BLaER1 treated with 17β-estradiol and CSF1 and Interleukin-3, amounts not matched to agents 10 nM and 100 nM (cell line): ENCODE measurements around the gene NAPA.
A peak's percentile ranks its signal among the peaks of the same experiment; 100 is the strongest.

Experiments used
- H3K27ac ChIP-seq, 11 experiments: shearing (Covaris generic); formaldehyde crosslinking; 2 replicates each; pipeline ENCODE4 v1.8.1; 2022
- H3K27me3 ChIP-seq, 11 experiments: shearing (Covaris generic); formaldehyde crosslinking; 2 replicates each; pipeline ENCODE4 v1.8.1; 2022
- H3K36me3 ChIP-seq, 11 experiments: shearing (Covaris generic); formaldehyde crosslinking; 2 replicates each; pipeline ENCODE4 v1.8.1; 2022
- H3K4me1 ChIP-seq, 10 experiments: shearing (Covaris generic); formaldehyde crosslinking; 2 replicates each; pipeline ENCODE4 v1.8.1; 2022
- H3K4me2 ChIP-seq, 11 experiments: shearing (Covaris generic); formaldehyde crosslinking; 2 replicates each; pipeline ENCODE4 v1.8.1; 2022
- H3K4me3 ChIP-seq, 10 experiments: shearing (Covaris generic); formaldehyde crosslinking; 2 replicates each; pipeline ENCODE4 v1.8.1; 2022
- H3K9ac ChIP-seq, 11 experiments: shearing (Covaris generic); formaldehyde crosslinking; 2 replicates each; pipeline ENCODE4 v1.8.1; 2022
- H3K9me3 ChIP-seq, 11 experiments: shearing (Covaris generic); formaldehyde crosslinking; replicated peaks in 1 of 11; 2 replicates each; pipeline ENCODE4 v1.8.1; 2022
- H4K20me1 ChIP-seq, 11 experiments: shearing (Covaris generic); formaldehyde crosslinking; 2 replicates each; pipeline ENCODE4 v1.8.1; 2022
- Cebpa-rat ChIP-seq, 11 experiments: shearing (Covaris generic); IDR thresholded peaks; 2 replicates each; pipeline ENCODE4 v1.8.1; 2022

NAPA gene

DNA sequence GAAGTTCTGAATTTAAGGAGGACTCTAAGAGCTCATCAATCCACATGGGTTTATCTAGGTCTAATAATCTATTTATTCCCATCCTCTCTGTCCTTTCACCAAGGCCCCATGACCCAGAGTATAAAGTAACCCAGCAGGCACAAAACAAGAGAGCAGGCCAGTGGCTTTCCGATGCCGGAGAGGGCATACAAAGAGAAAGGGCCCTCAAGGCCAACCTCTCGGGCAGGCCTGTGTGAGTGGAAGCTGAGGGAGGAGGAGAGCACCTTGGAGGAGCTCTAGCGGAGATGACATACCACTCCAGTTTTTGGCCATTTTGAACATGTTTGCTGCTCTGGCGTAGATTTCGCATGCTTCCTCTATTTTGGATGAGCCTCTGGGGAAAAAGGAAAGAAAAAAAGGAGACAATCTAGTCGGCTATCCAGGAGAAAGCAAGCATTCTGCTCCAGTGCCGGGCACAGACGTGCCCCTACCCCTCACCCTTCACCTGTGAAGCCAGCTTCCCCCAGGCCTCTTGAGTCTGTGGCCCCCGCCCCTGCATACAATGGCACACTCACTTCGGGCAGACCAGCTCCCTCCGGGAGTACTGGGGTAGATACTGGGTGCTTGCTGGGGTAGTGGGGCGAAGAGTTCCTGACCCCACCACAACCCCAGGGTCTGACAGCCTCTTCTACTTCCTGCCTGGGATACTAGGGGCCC, 11.6 kb downstream of the NAPA start:
- Histone ChIP-seq H3K36me3 (peaks cover 39 to 92% (median 71%) of the 10 kb centered on the region in 11 experiments), H3K4me3 (no peak overlapping the region), H3K27ac (no peak overlapping the region)

DNA sequence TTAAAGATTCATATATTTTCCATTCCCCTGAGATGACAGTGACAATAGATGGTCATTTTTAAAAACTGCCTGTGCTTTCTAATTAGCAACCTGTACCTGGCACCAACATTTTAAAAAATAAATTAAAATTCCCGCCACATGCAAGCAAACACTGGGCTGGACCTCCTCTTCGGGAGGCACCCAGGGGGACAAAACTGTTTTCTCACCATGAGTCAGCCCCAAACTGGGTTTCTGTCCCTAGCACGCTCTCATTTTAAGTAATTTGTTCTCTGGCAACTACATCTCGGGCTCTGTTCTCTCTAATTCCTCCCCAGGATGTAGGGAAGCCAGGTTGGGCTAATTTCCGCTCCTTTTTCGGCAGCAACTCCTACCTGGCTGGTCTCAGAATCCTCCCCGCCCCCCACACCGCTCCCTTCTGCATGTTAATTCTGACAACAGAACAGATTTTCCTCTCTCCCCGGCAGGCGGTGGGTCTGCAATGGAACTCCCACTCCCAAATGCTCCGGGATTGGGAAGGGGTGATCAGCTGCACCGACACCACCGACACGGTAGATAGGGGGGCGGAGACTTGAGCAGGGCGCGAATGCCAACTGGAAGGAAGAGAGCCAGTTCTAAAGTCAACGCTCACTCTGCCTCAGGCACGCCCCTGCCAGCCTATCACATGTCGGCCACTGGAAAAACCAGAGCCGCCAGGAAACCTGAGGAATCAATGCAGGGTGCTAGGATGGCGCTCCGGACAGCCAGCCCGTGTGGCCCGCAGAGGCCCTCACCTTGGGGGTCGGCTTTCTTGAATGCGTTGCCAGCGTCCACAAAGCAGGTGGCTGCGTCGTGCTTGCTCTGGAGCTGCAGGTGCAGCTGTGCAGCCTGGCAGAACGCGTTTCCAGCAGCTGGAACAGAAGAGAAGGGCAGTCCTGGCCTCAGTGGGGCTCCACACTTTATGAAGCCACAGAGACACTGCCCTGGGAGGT, 14.7 kb downstream of the NAPA start:
- peaks cover 74 to 100% (median 94%) of the 10 kb centered on the region in 11 experiments for H4K20me1 ChIP-seq
- no peak overlapping the region for H3K4me3 ChIP-seq
- TF ChIP-seq Cebpa-rat (IDR thresholded peaks at IDR 0.05), result no peak
- H3K9me3 ChIP-seq, result no peaks in the 10 kb centered on the region
- no peak overlapping the region for H3K27ac ChIP-seq
- H3K27me3 ChIP-seq, result no peaks in the 10 kb centered on the region
- peaks cover 0 to 32% (median 30%) of the 10 kb centered on the region in 10 experiments; a peak in 16 of 20 replicates for H3K4me1 ChIP-seq
- no peak overlapping the region for H3K9ac ChIP-seq
- H3K36me3 ChIP-seq, result peaks cover 39 to 99% (median 83%) of the 10 kb centered on the region in 11 experiments
- no peak overlapping the region for H3K4me2 ChIP-seq

More for the DNA sequence above, 11.6 kb downstream of the NAPA start:
- no peak overlapping the region for H3K4me2 ChIP-seq
- H3K9me3 ChIP-seq, result no peaks in the 10 kb centered on the region
- peak overlapping the region in 1 of 11 experiments; percentile 31; a peak in 2 of 22 replicates for H3K9ac ChIP-seq
- peaks cover 15 to 19% (median 17%) of the 10 kb centered on the region in 10 experiments for H3K4me1 ChIP-seq
- H3K27me3 ChIP-seq, result no peaks in the 10 kb centered on the region
- H4K20me1 ChIP-seq, result peaks cover 74 to 100% (median 94%) of the 10 kb centered on the region in 11 experiments
- no peak for TF ChIP-seq Cebpa-rat (IDR thresholded peaks at IDR 0.05)

DNA sequence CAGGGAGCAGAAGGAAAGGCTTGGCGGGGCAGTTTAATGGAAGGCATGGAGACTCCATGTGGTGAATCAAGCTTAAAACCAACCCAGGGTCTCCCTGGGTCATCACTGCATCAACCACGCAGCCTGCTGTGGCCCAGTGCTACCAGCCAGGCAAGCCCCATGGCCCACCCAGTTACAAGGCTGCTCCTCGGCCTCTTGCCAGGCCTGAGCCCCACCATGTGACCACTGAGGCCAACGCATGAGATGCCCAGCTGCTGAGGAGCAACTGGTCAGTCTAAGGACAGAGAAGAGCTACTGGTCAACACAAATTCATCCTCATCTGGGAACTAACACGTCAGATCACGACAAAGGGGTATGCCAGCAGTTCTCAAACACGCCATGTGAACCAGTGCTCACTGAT, 15.5 kb downstream of the NAPA start:
- no peak for TF ChIP-seq Cebpa-rat (IDR thresholded peaks at IDR 0.05)
- no peak overlapping the region for H3K4me2 ChIP-seq
- H4K20me1 ChIP-seq, result peaks cover 74 to 100% (median 94%) of the 10 kb centered on the region in 11 experiments

DNA sequence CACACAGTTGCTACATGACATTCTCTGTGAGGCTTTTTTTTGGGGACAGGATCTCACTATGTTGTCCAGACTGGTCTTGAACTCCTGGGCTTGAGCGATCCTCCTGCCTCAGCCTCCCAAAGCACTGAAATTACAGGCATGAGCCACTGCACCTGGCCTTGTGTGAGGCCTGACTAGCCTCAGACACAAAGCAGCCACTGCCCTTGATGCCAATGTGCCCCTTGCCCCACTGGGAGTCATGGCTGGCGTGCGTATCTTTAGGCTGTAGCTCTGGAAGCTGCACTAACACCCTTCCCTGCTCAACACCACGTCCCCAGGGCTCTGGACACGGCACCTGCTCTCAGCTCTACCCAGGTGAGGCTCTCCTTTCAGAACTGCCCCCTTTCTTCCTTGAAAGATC, 16.3 kb downstream of the NAPA start:
- H3K36me3 ChIP-seq, result peaks cover 36 to 98% (median 77%) of the 10 kb centered on the region in 11 experiments
- peaks cover 0 to 48% (median 46%) of the 10 kb centered on the region in 10 experiments; a peak in 16 of 20 replicates for H3K4me1 ChIP-seq
- TF ChIP-seq Cebpa-rat (IDR thresholded peaks at IDR 0.05), result no peak
- peak overlapping the region in 1 of 11 experiments; percentile 7; a peak in 1 of 22 replicates for H3K9ac ChIP-seq
- H3K9me3 ChIP-seq, result no peaks in the 10 kb centered on the region
- H3K4me2 ChIP-seq, result no peak overlapping the region
- H3K27me3 ChIP-seq, result no peaks in the 10 kb centered on the region
- no peak overlapping the region for H3K27ac ChIP-seq
- no peak overlapping the region for H3K4me3 ChIP-seq
- peaks cover 66 to 100% (median 94%) of the 10 kb centered on the region in 11 experiments for H4K20me1 ChIP-seq

More for the DNA sequence above, 15.5 kb downstream of the NAPA start:
- H3K4me3 ChIP-seq, result no peak overlapping the region
- H3K4me1 ChIP-seq, result peaks cover 0 to 40% (median 38%) of the 10 kb centered on the region in 10 experiments; a peak in 16 of 20 replicates
- peaks cover 39 to 98% (median 80%) of the 10 kb centered on the region in 11 experiments for H3K36me3 ChIP-seq
- no peak overlapping the region; a peak in 1 of 22 replicates for H3K9ac ChIP-seq
- no peak overlapping the region for H3K27ac ChIP-seq
- H3K9me3 ChIP-seq, result no peaks in the 10 kb centered on the region
- H3K27me3 ChIP-seq, result no peaks in the 10 kb centered on the region

DNA sequence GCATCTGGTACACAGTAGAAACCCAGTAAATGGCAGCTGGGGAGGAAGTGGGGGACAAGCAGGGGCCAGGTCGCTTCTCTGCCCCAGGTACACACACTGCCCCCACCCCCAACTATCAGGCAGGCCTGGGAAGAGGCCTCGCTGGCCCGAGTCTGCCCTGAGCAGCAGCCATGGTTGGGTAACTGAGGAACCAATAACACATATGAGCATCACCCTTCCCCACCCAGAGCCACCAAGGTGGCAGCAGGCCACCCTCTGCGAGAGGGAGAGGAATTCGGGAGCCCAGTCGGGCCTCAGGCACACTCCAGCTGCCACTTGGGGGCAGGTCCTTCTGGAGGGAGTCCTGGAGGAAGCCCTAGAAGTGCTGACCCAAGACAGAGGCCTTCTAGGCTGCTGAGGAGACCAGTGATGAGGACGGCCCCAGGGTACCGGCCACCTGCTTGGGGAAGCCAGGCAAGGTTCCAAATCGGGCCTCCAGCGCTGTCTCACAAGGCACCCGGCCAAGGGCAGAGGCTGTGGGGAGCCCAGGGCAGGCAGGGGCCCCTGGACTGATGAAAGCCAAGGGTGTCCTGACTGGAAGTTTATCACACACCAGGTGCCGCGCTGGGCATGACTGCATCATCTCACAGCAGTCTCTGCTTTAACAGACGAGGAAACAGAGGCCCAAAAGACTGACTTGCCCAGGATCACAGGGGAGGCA, 16.9 kb downstream of the NAPA start:
- Histone ChIP-seq H3K4me2 (peak overlapping the region in 7 of 11 experiments; percentile 39 to 77 (median 72); a peak in 8 of 22 replicates), H3K4me3 (no peak overlapping the region), H3K9ac (peak overlapping the region in 2 of 11 experiments; percentile 7 to 21; a peak in 2 of 22 replicates), H4K20me1 (peaks cover 60 to 100% (median 93%) of the 10 kb centered on the region in 11 experiments), H3K36me3 (peaks cover 30 to 98% (median 77%) of the 10 kb centered on the region in 11 experiments), H3K9me3 (no peaks in the 10 kb centered on the region), H3K27ac (no peak overlapping the region), H3K4me1 (peaks cover 0 to 54% (median 46%) of the 10 kb centered on the region in 10 experiments; a peak in 16 of 20 replicates), H3K27me3 (no peaks in the 10 kb centered on the region)
- no peak for TF ChIP-seq Cebpa-rat (IDR thresholded peaks at IDR 0.05)

DNA sequence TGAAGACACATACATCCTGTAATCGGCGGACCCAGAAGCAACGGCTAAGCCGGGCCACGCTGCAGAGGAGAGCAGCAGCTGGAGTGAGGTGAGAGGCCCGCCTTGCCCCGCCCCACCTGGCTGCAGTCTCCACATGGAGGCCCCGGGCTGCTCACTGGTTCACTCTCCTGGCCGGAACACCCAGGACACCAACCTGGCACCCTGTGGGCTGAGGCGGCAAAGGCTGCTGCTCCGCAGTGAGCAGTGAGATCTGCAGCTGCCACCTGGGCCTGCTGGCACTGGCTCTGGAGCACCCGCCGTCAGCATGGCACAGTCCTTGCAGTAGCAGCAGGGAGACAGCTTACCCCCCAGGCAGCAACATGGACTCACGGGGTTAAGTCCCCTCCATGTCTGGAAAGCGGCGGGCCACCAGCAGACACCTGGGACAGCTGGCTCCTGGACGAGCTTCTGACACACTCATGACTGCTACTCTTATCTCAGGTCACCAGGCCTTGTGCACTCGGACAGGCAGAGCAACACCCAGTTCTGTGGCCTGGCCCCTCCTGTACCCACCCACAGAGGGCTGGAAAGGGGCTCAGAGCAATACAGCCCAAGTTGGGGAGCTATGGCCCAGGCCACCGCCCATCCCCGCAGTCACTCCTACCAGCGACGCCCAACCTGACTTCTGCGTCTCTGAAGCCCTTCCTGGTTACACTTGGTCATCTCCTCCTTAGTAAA, 17.7 kb downstream of the NAPA start:
- no peaks in the 10 kb centered on the region for H3K27me3 ChIP-seq
- no peak for TF ChIP-seq Cebpa-rat (IDR thresholded peaks at IDR 0.05)
- peaks cover 0 to 55% (median 46%) of the 10 kb centered on the region in 10 experiments; a peak in 16 of 20 replicates for H3K4me1 ChIP-seq
- peaks cover 23 to 98% (median 75%) of the 10 kb centered on the region in 11 experiments for H3K36me3 ChIP-seq
- peaks cover 56 to 100% (median 88%) of the 10 kb centered on the region in 11 experiments for H4K20me1 ChIP-seq
- H3K9ac ChIP-seq, result peak overlapping the region in 8 of 11 experiments; percentile 18 to 62 (median 51); a peak in 10 of 22 replicates
- peak overlapping the region in 8 of 11 experiments; percentile 1 to 77 (median 64); a peak in 16 of 22 replicates for H3K4me2 ChIP-seq
- no peaks in the 10 kb centered on the region for H3K9me3 ChIP-seq
- peak overlapping the region in 2 of 11 experiments; percentile 40; a peak in 1 of 22 replicates for H3K27ac ChIP-seq
- no peak overlapping the region for H3K4me3 ChIP-seq

DNA sequence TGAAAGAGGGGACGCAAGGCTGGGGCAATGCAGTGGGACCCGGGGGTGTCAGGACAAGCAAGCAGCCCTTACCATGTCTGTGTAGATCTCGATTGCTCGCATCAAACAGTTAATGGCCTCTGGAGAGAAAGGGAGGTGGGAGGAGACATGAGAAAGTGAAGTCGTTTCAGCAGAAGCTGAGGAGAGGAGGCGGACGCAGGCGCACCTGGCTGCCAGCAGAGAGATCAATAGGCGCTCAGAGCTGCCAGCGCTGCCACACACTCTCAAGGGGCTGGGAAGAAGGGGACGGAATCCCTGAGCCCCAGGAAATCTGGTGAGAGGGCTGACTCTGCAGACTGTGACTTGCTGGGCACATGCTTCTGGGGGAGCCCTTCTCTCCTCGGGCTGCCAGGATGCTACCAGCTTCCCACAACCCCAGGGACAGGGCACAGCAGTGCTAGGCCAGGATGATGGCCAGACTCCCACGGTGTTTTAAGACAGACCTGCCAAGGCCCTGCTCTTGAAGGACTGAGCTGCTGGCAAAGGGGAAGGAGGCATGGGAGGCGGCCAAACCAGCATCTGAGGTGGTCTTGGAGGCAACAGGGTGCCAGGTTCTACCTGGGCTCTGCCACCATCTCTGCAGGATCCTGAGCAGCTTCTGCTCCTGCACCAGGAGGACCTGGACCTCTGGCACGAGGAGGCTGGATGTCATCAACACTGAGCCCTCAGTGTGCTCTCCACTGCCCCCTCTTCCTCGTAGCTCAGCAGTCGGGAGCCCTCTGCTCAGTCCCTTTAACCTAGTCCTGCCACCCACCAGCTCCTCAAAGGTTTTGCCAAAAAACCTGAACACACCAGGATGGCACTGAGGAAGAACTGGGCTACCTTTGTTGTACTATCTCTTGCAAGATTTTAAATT, 19.1 kb downstream of the NAPA start:
- peak overlapping the region in 4 of 11 experiments; percentile 0 to 53 (median 50); a peak in 5 of 22 replicates for H3K9ac ChIP-seq
- H3K27me3 ChIP-seq, result no peaks in the 10 kb centered on the region
- no peaks in the 10 kb centered on the region for H3K9me3 ChIP-seq
- H3K27ac ChIP-seq, result no peak overlapping the region
- peaks cover 0 to 55% (median 46%) of the 10 kb centered on the region in 10 experiments; a peak in 16 of 20 replicates for H3K4me1 ChIP-seq
- H3K4me2 ChIP-seq, result peak overlapping the region in 9 of 11 experiments; percentile 17 to 77 (median 57); a peak in 16 of 22 replicates
- no peak for TF ChIP-seq Cebpa-rat (IDR thresholded peaks at IDR 0.05)
- peaks cover 11 to 98% (median 75%) of the 10 kb centered on the region in 11 experiments for H3K36me3 ChIP-seq
- H3K4me3 ChIP-seq, result no peak overlapping the region
- peaks cover 48 to 96% (median 80%) of the 10 kb centered on the region in 11 experiments for H4K20me1 ChIP-seq
